OCI-LY7 (cell line): ENCODE data around the gene MCAT. TPM values are rescaled to one million over a fixed set of nuclear protein-coding genes. Genes with fewer than 3 reads are reported as not detected.

Experiments used
- BruUV-seq: library from RNA; stranded (reverse); fragments of 400-500 nt; replicated peaks from 2 replicates; lab custom pipeline; 2021; lab: Mats Ljungman, UMichigan
- CTCF ChIA-PET: fragments of 300-600 bp; sonication (Branson Sonifier 250); formaldehyde crosslinking; loops from one replicate; lab custom pipeline; 2022; ENCODE audit warnings: antibody characterized with exemption; ENCODE audit not compliant: unreplicated experiment; lab: Charles Lee
- POLR2A ChIA-PET: fragments of 300-600 bp; sonication (Branson Sonifier 250); formaldehyde crosslinking; loops from one replicate; lab custom pipeline; 2022; ENCODE audit warnings: antibody characterized with exemption; lab: Charles Lee
- DNase-seq: peaks from one replicate; pipeline ENCODE4 v3.0.0-alpha.2; 2015; ENCODE audit warnings: low spot score
- H2AFZ ChIP-seq: fragments of 200-600 bp; sonication (generic), shearing (Covaris generic); 2 replicates; pipeline ENCODE4 v1.6.1; 2014; ENCODE audit warnings: mild to moderate bottlenecking, antibody characterized with exemption, low read length, moderate library complexity
- H3K27ac ChIP-seq: fragments of 200-600 bp; sonication (generic); 2 replicates; pipeline ENCODE4 v1.5.1; 2014; ENCODE audit warnings: mixed run types, low read depth, mild to moderate bottlenecking, moderate library complexity, low read length, inconsistent platforms; ENCODE audit not compliant: poor library complexity, severe bottlenecking
- H3K36me3 ChIP-seq: fragments of 200-600 bp; sonication (generic); 2 replicates; pipeline ENCODE4 v1.6.1; 2014; ENCODE audit warnings: mild to moderate bottlenecking, antibody characterized with exemption, low read length, moderate library complexity, mixed read lengths; ENCODE audit not compliant: insufficient read depth
- H3K4me1 ChIP-seq: fragments of 200-600 bp; sonication (generic); 2 replicates; pipeline ENCODE4 v1.5.1; 2014; ENCODE audit warnings: mild to moderate bottlenecking, low read length; ENCODE audit not compliant: insufficient read depth, poor library complexity, severe bottlenecking
- H3K4me2 ChIP-seq: fragments of 200-600 bp; sonication (generic); 2 replicates; pipeline ENCODE4 v1.6.1; 2014; ENCODE audit warnings: mild to moderate bottlenecking, low read length
- H3K4me3 ChIP-seq: fragments of 200-600 bp; sonication (generic); 2 replicates; pipeline ENCODE4 v1.5.1; 2014; ENCODE audit warnings: mild to moderate bottlenecking, low read depth, low read length; ENCODE audit not compliant: poor library complexity, severe bottlenecking
- H3K79me2 ChIP-seq: fragments of 200-600 bp; sonication (generic); 2 replicates; pipeline ENCODE4 v1.6.1; 2016; ENCODE audit warnings: low read depth, mild to moderate bottlenecking, low read length, moderate library complexity, mixed read lengths; ENCODE audit not compliant: insufficient read depth
- H3K9me2 ChIP-seq: fragments of 200-600 bp; sonication (generic); 2 replicates; pipeline ENCODE4 v1.6.1; 2016; ENCODE audit warnings: mild to moderate bottlenecking, low read length, mixed read lengths; ENCODE audit not compliant: insufficient read depth
- H3K9me3 ChIP-seq: fragments of 200-600 bp; sonication (generic); 2 replicates; pipeline ENCODE4 v1.6.1; 2014; ENCODE audit warnings: mild to moderate bottlenecking, mixed run types, low read length, mixed read lengths
- H4K20me1 ChIP-seq: fragments of 200-600 bp; sonication (generic); 2 replicates; pipeline ENCODE4 v1.6.1; 2014; ENCODE audit warnings: mild to moderate bottlenecking, antibody characterized with exemption, low read length, moderate library complexity, mixed read lengths; ENCODE audit not compliant: insufficient read depth
- EZH2phosphoT487 ChIP-seq: fragments of 200-600 bp; sonication (generic); IDR thresholded peaks from 2 replicates; pipeline ENCODE4 v1.6.1; 2018; ENCODE audit warnings: low read depth, borderline replicate concordance, mild to moderate bottlenecking, mixed run types, antibody characterized with exemption, low read length, moderate library complexity, mixed read lengths
- intact Hi-C: fragments of 100-400 bp; cut with micrococcal nuclease; formaldehyde crosslinking; loops from one replicate; pipeline ENCODE4 v1.10.0; 2022; ENCODE audit not compliant: unreplicated experiment
- total RNA-seq, 2 experiments: library from RNA; depleted of rRNA in 1 of 2; stranded (reverse); fragments of >200 nt in 1 of 2; shearing (Covaris generic) in 1 of 2; gene quantifications; 2 replicates each; pipeline ENCODE4 v1.2.3, GENCODE V29; 2014 to 2022
- TF ChIP-seq, protein P1 (sequence below): fragments of 200-600 bp; sonication (generic); conservative IDR thresholded peaks from 2 replicates; pipeline ENCODE4 v1.5.1; 2014; ENCODE audit warnings: mild to moderate bottlenecking, antibody characterized with exemption, low read length, moderate library complexity, mixed read lengths

Gene MCAT
- total RNA-seq, 2 experiments from 2014 or later: 30.6 to 33.2 TPM

DNA sequence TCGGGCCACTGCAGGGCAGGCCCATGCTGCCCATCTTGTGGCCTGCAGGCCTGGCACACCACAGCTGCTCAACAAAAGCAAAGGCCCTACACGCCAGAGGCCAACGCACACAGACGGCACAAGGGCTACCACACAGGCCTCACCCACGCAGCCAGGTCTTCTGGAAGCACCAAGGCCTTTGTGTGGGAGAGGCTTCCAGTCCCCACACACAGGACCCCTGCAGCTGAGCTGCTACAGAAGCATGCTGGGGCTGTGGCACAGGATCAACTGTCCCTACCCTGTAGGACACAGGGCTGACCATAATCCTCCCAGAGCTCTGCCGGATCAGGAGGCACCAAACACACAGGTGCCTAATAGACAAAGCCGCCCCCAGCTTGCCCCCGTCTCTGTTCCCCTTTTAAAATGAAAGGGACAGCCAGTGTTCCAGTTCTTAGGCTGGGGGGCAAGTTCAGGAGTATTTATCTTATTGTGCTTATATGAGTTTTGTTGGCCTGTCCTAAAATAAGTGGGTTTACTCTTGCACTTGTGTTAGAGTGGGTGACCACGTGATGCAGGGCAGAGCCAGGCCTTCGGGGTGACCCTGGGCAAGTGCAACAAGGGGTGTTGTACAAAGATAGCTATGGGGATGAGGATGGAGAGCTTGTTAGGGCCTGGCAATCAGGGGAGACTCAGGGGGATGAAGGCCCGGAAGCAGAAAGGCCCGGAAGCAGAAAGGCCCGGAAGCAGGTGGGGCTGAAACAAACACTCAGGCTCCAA lies 38.3 kb upstream of the MCAT start:
- Histone ChIP-seq H3K79me2 (peaks cover 22% of the 10 kb centered on the region; the same call in 1 of the 2 replicates), H2AFZ (no peak overlapping the region), H3K9me2 (no peaks in the 10 kb centered on the region), H3K4me3 (no peak overlapping the region), H3K27ac (no peak overlapping the region), H3K4me1 (peaks cover 15% of the 10 kb centered on the region), H3K9me3 (no peaks in the 10 kb centered on the region), H3K36me3 (peaks cover 66% of the 10 kb centered on the region), H4K20me1 (no peaks in the 10 kb centered on the region), H3K4me2 (no peak overlapping the region)
- CTCF ChIA-PET: no interaction called here
- DNase-seq: no peak
- TF ChIP-seq, protein P1, sequence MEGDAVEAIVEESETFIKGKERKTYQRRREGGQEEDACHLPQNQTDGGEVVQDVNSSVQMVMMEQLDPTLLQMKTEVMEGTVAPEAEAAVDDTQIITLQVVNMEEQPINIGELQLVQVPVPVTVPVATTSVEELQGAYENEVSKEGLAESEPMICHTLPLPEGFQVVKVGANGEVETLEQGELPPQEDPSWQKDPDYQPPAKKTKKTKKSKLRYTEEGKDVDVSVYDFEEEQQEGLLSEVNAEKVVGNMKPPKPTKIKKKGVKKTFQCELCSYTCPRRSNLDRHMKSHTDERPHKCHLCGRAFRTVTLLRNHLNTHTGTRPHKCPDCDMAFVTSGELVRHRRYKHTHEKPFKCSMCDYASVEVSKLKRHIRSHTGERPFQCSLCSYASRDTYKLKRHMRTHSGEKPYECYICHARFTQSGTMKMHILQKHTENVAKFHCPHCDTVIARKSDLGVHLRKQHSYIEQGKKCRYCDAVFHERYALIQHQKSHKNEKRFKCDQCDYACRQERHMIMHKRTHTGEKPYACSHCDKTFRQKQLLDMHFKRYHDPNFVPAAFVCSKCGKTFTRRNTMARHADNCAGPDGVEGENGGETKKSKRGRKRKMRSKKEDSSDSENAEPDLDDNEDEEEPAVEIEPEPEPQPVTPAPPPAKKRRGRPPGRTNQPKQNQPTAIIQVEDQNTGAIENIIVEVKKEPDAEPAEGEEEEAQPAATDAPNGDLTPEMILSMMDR: no peak
- no peak for TF ChIP-seq EZH2phosphoT487
- BruUV-seq: no TSS peak
- intact Hi-C loops: no loop called here
- POLR2A ChIA-PET: no interaction called here

DNA sequence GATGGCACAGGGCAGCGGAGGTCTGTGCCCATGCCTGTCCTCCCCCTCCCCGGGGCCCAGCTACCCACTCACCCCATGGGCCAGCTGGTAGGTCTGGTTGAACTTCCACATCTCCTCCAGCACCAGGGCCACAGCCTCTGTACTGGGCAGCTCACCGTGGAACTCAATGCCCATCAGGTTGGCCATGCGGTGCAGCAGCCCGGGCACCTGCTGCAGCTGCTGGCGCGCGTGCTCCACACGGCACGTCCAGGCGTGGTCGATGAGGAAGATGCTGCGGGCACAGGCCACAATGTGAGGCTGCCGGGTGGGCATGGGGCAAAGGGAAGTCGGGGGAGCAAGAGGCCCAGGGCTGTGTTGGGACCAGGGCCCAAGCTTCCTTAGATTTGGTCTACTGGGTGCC lies 37.5 kb upstream of the MCAT start:
- H3K4me2 ChIP-seq: no peak overlapping the region
- ChIA-PET CTCF (no interaction called here), POLR2A (no interaction called here)
- H3K4me3 ChIP-seq: no peak overlapping the region
- peaks cover 13% of the 10 kb centered on the region; the same call in 1 of the 2 replicates for H3K79me2 ChIP-seq
- DNase-seq: no peak
- no peaks in the 10 kb centered on the region for H4K20me1 ChIP-seq
- H3K9me3 ChIP-seq: no peaks in the 10 kb centered on the region
- H3K4me1 ChIP-seq: peaks cover 13% of the 10 kb centered on the region
- BruUV-seq: no TSS peak
- TF ChIP-seq, protein P1: no peak
- no peak overlapping the region for H3K27ac ChIP-seq
- no peak overlapping the region for H2AFZ ChIP-seq
- peaks cover 72% of the 10 kb centered on the region for H3K36me3 ChIP-seq
- H3K9me2 ChIP-seq: no peaks in the 10 kb centered on the region
- intact Hi-C loops: no loop called here

DNA sequence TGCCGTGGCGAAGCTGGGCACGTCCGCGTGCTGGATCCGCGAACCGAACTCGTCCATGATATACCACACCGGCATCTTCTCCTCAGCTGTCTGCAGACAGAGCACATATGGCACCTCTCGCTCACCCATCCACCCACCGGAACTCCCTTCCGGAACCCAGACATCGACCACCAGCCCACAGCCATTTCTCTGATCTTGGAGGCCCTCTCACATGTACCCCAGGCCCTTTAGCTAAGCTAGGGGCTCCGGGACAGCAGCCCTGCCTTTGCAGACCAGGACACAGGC lies 36.7 kb upstream of the MCAT start:
- H3K36me3 ChIP-seq: peaks cover 80% of the 10 kb centered on the region
- POLR2A ChIA-PET: no interaction called here
- CTCF ChIA-PET: no interaction called here

More for the DNA sequence above, 36.7 kb upstream of the MCAT start:
- Histone ChIP-seq H4K20me1 (no peaks in the 10 kb centered on the region), H3K27ac (no peak overlapping the region), H3K4me3 (no peak overlapping the region), H2AFZ (no peak overlapping the region), H3K79me2 (peaks cover 8% of the 10 kb centered on the region; the same call in 1 of the 2 replicates), H3K4me2 (no peak overlapping the region), H3K4me1 (peaks cover 7% of the 10 kb centered on the region), H3K9me3 (no peaks in the 10 kb centered on the region), H3K9me2 (no peaks in the 10 kb centered on the region)
- intact Hi-C loops: no loop called here
- TF ChIP-seq, protein P1: no peak
- no peak for TF ChIP-seq EZH2phosphoT487
- no peak for DNase-seq
- BruUV-seq: no TSS peak
